Stimulated activated naive CD8-positive, alpha-beta T cell treated with anti-CD3 and anti-CD28 coated beads, Interleukin-15, Interleukin-2, amounts not matched to agents 100 ng/mL and 50 ng/mL, for 24 hours (primary cell): Measurements from ENCODE around the gene TEX53.

Experiments
- H3K27ac Mint-ChIP-seq: one replicate; pipeline ENCODE4 v1.8.0; 2021; ENCODE audit warnings: mild to moderate bottlenecking, mixed read lengths
- H3K27me3 Mint-ChIP-seq: one replicate; pipeline ENCODE4 v1.8.0; 2021; ENCODE audit warnings: mixed read lengths
- H3K36me3 Mint-ChIP-seq: one replicate; pipeline ENCODE4 v1.8.0; 2021; ENCODE audit warnings: low read depth, mixed read lengths
- H3K4me1 Mint-ChIP-seq: one replicate; pipeline ENCODE4 v1.8.0; 2021; ENCODE audit warnings: low read depth, mixed read lengths
- H3K4me3 Mint-ChIP-seq: one replicate; pipeline ENCODE4 v1.8.0; 2021; ENCODE audit warnings: mild to moderate bottlenecking, mixed read lengths
- H3K9me3 Mint-ChIP-seq: one replicate; pipeline ENCODE4 v1.8.0; 2021; ENCODE audit warnings: mixed read lengths

The TEX53 gene

DNA sequence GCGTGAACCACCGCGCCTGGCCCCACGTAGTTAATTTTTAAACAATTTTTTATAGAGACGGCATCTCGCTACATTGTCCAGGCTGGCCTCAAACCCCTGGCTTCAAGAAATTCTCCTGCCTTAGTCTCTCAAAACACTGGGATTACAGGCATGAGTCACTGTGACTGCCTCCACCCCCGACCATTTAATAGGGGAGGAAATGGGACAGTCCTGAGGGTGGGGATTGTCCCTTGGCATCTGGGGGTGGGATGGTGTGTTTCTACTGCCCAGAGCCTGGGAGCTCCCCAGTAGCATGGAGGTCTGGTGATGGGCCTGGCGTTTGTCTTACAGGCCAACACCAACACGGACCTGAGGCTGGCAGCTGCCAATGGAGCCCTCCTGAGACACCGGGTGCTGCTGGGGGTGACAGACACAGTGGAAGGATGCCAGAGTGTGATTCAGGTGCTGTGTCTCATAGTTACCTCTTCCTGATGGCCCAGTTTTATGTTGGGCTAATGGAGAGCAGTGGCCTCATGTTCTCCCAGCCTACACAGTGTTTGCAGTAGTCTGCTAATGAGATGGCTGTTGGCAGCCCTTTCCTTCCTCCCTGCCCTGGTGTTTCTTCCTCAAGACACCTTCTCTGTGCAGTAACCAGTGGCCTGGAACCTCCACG lies 24.0 kb downstream of the TEX53 start:
- Mint-ChIP-seq H3K27me3 (no peaks in the 10 kb centered on the region), H3K4me3 (no peak overlapping the region), H3K36me3 (peaks cover 59% of the 10 kb centered on the region), H3K27ac (no peak overlapping the region), H3K4me1 (no peaks in the 10 kb centered on the region), H3K9me3 (no peaks in the 10 kb centered on the region)

DNA sequence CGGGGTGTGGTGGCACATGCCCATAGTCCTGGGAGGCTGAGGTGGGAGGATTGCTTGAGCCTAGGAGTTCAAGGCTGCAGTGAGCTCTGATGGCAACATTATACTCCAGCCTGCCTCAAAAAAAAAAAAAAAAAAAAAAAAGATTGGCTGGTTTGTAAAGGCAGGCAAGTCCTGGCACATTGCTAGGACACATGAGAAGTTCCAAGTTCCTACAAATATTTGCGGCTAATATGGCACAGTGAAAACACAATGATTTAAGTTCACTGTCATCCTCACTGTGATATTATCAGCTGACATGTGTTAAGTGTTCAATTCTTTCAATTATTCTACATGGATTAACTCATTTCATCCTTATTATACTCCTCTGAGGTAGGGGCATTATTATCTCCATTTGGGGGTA lies 26.4 kb downstream of the TEX53 start:
- no peaks in the 10 kb centered on the region for H3K4me1 Mint-ChIP-seq
- H3K9me3 Mint-ChIP-seq = no peaks in the 10 kb centered on the region
- peaks cover 66% of the 10 kb centered on the region for H3K36me3 Mint-ChIP-seq
- no peak overlapping the region for H3K4me3 Mint-ChIP-seq
- no peak overlapping the region for H3K27ac Mint-ChIP-seq
- H3K27me3 Mint-ChIP-seq = no peaks in the 10 kb centered on the region

DNA sequence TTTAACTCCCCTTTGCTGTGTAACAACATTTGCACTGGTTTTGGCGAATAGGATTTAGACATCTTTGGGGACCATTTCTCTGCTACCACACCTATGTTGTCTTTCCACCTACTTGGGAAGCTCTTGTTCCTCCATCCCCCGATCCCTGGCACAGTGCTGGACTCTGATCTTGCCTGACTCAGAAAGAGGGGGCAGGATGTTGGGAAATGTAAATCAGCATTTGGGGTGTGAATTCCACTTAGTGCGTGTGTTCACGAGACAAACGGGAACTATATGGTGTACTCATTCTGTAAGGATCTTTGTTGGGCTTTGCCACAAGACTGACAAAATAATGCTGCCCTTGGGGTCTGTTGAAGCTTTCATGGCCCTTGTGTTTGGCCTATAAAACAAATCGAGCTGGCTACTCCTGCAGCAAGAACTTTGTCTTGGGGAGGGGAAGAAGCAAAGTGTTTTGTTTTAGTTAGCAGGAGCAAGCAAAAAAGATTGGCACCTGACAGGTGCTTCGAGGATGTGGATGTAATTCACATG lies 28.0 kb downstream of the TEX53 start:
- Mint-ChIP-seq H3K4me3 (no peak overlapping the region), H3K36me3 (peaks cover 63% of the 10 kb centered on the region), H3K9me3 (no peaks in the 10 kb centered on the region)

DNA sequence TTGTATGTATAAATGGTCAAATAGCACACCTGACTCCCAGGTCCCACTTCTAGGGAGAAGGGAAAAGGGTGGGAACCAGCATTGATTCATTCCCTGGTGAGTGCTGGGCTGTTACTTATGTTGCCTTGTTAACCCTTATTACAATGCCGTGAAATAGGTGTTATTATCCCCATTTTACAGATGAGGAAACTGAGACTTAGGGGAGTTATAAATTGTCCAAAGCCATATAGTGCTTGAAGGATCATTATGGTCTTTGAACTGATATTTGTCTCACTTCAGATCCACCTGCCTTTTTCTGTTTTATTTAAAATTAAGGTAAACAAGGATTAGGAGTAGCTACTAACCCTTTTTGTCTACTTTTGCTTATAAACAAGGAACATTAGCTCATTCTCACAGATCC lies 30.1 kb downstream of the TEX53 start:
- Mint-ChIP-seq H3K4me3 (no peak overlapping the region), H3K27me3 (no peaks in the 10 kb centered on the region), H3K9me3 (no peaks in the 10 kb centered on the region), H3K36me3 (peaks cover 61% of the 10 kb centered on the region), H3K27ac (no peak overlapping the region), H3K4me1 (peaks cover under 1% of the 10 kb centered on the region)

More for the DNA sequence above, 28.0 kb downstream of the TEX53 start:
- H3K27ac Mint-ChIP-seq = no peak overlapping the region
- no peaks in the 10 kb centered on the region for H3K27me3 Mint-ChIP-seq
- no peaks in the 10 kb centered on the region for H3K4me1 Mint-ChIP-seq

DNA sequence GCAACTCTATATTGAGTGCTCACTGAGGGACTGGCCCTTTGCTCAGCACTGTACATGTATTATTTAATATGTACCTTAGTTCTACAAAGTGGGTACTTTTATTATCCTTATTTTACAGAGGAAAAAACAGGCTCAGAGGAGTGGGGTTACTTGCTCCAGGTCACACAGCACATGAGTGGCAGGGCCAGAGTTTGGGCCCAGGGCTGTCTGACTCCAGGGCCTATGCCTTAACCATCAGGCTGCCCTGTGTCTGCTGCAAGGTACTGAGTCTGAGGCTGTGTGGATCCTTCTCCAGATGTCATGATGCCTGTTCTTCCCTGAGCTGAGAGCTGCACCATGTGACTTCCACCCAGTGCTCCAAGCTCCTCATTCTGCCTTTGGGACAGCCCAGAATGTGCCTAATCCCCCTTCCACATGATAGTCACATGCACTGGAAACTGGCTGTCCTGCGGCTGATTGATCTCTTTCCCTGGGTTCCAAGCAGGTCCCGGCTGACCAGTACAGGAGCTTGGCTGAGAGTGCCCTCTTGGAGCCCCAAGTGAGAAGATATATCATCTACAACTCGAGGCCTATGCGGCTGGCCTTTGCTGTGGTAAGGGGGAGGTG lies 31.1 kb downstream of the TEX53 start:
- H3K27ac Mint-ChIP-seq = no peak overlapping the region
- H3K27me3 Mint-ChIP-seq = no peaks in the 10 kb centered on the region
- H3K4me3 Mint-ChIP-seq = no peak overlapping the region
- no peaks in the 10 kb centered on the region for H3K9me3 Mint-ChIP-seq
- H3K4me1 Mint-ChIP-seq = peaks cover 6% of the 10 kb centered on the region
- H3K36me3 Mint-ChIP-seq = peaks cover 67% of the 10 kb centered on the region

DNA sequence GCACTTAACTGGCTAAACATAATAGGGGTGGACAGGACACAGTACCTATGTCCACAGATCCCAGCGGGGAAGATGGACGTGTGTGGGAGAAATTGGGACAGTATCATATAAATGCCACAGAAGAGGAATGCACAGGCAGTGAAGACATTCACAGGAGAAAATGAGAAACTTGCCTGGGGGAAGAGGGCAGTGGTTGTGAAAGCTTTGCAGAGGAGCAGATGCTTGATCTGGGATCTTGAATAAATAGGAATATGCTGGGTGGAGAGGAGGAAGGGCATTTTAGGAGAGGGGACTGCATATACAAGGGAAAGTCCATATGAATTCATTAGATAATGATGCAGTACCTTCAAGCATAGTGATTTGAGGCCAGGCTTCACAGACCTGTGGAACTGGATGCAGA lies 32.9 kb downstream of the TEX53 start:
- Mint-ChIP-seq H3K27ac (no peak overlapping the region), H3K4me1 (peaks cover 11% of the 10 kb centered on the region), H3K36me3 (peaks cover 58% of the 10 kb centered on the region), H3K27me3 (no peaks in the 10 kb centered on the region), H3K4me3 (no peak overlapping the region), H3K9me3 (no peaks in the 10 kb centered on the region)

DNA sequence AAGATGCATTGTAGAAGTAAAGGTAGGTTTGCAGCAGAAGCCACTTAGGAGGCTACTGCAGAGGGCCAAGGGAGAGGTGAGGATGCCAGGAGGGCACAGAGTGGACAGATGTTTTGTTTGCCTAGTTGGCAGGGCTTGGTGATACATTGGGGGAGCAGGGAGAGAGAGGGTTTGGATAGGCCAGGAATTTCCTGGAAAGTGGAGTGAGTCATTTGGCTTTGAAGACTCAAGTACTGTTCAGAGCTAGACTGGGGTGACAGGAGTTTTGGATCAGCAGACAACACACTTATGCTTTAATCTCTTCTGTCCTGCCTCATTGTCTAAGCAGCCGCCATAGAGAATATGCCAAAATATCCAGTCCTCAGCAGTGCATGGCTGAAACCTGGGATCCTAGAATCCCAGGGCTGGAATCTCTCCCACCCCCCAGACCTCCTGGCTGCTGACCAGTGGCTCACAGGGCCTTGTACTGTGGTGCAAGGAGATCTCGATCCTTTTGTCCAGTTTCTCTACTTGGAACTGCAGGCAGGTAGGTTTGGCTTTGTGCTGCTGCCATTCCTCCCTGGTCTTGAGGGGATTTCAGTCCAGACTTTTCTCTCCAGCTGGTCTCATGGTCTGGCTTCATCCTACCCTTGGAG lies 35.5 kb downstream of the TEX53 start:
- H3K36me3 Mint-ChIP-seq = peaks cover 55% of the 10 kb centered on the region
- peaks cover 30% of the 10 kb centered on the region for H3K4me1 Mint-ChIP-seq

DNA sequence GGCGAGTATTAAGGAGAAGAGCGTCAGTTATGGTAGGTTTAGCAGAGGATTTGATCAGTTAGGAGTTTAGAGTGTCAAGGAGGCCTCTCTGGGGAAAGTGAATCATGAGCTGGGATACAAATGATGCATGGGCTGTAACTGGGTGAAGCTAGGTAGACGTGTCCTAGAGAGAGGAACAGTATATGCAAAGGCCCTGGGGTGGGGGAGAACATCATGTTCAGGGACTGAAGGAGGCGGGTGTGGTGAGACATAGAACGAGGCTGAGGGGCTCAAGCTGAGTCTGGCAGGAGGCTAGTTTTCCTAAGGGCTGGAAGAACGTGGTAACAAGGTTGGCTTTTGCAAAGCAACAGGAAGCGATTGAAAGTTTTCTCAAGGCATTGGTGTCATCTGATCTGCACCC lies 36.0 kb downstream of the TEX53 start:
- Mint-ChIP-seq H3K27ac (no peak overlapping the region), H3K9me3 (no peaks in the 10 kb centered on the region)

More for the DNA sequence above, 35.5 kb downstream of the TEX53 start:
- no peaks in the 10 kb centered on the region for H3K9me3 Mint-ChIP-seq
- no peak overlapping the region for H3K27ac Mint-ChIP-seq
- H3K4me3 Mint-ChIP-seq = no peak overlapping the region
- H3K27me3 Mint-ChIP-seq = no peaks in the 10 kb centered on the region

DNA sequence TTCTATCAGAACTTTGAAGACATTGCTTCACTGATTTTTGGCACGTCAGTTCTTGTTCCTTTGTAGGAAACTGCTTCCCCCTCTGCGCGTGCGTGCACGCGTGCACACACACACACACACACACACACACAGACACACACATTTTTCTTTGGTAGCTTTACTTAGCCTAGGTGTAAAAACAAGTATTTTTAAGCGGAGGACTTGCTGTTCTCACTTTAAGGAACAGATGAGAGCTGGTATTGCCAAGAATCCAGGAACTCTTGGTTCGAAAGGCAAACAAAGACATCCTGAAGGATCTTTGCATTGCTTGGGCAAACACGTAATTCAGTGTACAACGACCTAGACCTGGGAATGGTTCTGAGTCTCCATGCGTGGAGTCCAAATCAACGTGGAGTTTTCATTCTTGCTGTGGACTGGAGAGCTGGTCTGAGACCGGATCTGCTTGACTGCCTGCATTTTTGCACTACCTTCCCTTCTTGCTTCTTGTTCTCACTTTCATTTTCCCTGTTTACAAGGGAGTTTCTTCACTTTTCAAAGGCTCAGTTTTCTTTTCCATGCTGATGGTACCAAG lies 38.3 kb downstream of the TEX53 start:
- Mint-ChIP-seq H3K27me3 (no peaks in the 10 kb centered on the region), H3K9me3 (no peaks in the 10 kb centered on the region), H3K4me1 (peaks cover 51% of the 10 kb centered on the region), H3K36me3 (peaks cover 50% of the 10 kb centered on the region), H3K27ac (peak overlapping the region; percentile 92), H3K4me3 (peak overlapping the region; percentile 78)

More for the DNA sequence above, 36.0 kb downstream of the TEX53 start:
- Mint-ChIP-seq H3K36me3 (peaks cover 56% of the 10 kb centered on the region), H3K4me1 (peaks cover 35% of the 10 kb centered on the region), H3K27me3 (no peaks in the 10 kb centered on the region), H3K4me3 (no peak overlapping the region)

DNA sequence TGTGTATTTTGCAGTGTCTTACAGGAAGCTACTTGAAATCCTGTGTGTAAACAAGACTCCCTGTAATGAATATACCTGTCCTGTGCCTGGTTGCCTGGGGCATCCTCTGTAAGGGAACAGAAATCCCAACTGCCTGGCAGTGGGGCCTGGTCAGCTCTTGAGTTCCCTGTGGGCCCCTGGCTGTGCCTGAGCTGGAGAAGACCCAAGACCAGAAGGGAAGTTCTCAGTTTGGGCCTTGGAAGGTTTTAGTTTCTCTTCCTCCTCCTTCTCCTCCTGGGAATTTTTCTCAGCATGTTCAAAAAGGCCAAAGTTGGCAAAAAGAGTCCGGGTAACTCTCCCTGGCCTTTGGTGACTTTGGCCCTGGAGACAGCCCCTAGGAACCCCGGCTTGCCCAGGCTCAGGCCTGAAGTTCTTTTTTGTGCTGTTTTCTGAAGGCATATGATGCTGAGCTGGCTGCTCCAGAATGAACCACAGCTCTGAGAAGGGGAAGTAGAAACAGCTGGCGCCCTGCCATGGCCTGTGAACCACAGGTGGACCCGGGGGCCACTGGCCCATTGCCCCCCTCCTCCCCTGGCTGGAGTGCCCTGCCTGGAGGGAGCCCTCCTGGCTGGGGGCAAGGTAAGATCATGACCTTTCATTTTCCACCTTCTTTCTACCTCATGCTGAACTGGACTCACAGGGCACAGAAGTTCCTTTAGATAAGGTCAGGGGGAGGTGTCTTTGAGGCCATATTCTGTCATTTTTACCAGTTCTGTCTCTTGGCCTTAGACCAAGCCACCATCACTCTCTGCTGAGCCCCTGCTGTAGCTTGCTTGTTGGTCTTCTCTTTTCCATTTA lies 40.7 kb downstream of the TEX53 start:
- H3K4me1 Mint-ChIP-seq = peaks cover 71% of the 10 kb centered on the region
- H3K4me3 Mint-ChIP-seq = peak overlapping the region; percentile 52
- peak overlapping the region; percentile 92 for H3K27ac Mint-ChIP-seq
- H3K9me3 Mint-ChIP-seq = no peaks in the 10 kb centered on the region
- no peaks in the 10 kb centered on the region for H3K27me3 Mint-ChIP-seq
- peaks cover 42% of the 10 kb centered on the region for H3K36me3 Mint-ChIP-seq

DNA sequence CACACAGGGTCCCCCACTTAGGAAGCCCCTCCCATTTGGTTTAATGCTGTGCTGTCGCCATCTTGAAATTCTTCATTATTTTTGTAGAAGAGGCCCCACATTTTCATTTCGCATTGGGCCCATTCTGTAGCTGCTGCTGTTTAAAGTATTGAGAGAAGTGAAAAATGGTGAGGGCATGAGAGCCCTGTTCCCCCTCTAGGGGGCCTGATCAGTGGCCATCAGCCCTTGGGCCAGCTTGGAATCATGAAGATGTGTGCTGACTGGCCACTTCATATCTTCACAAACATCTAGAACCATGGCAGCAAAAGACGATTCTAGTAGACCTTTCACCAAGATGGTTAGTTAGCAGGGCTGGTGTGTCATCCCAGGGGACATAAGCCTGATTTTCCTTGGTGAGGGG lies 43.2 kb downstream of the TEX53 start:
- no peaks in the 10 kb centered on the region for H3K9me3 Mint-ChIP-seq
- no peak overlapping the region for H3K4me3 Mint-ChIP-seq
- peaks cover 31% of the 10 kb centered on the region for H3K36me3 Mint-ChIP-seq
- H3K27ac Mint-ChIP-seq = no peak overlapping the region
- peaks cover 74% of the 10 kb centered on the region for H3K4me1 Mint-ChIP-seq
- no peaks in the 10 kb centered on the region for H3K27me3 Mint-ChIP-seq

DNA sequence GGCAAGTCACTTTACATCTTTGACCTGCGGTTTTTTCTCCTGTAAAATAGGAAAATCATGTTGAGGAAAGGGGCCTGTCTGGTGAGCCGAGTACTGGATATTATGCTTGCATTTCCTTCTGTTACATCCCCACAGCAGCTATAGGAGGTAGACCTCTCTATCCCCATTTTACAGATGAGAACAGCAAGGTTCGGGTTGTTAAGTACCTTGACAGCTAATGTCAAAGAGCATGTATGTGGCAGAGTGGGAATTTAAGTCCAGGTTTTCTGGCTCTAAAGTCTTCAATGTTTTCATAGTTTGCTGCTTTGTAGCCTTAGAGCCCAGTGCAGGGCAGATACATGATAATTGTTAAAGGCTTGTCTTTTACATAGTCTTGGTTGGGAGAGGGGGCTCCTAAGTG lies 43.7 kb downstream of the TEX53 start:
- no peak overlapping the region for H3K4me3 Mint-ChIP-seq
- H3K27ac Mint-ChIP-seq = peak overlapping the region; percentile 81
- no peaks in the 10 kb centered on the region for H3K9me3 Mint-ChIP-seq
- H3K27me3 Mint-ChIP-seq = no peaks in the 10 kb centered on the region
- H3K36me3 Mint-ChIP-seq = peaks cover 26% of the 10 kb centered on the region
- H3K4me1 Mint-ChIP-seq = peaks cover 72% of the 10 kb centered on the region

DNA sequence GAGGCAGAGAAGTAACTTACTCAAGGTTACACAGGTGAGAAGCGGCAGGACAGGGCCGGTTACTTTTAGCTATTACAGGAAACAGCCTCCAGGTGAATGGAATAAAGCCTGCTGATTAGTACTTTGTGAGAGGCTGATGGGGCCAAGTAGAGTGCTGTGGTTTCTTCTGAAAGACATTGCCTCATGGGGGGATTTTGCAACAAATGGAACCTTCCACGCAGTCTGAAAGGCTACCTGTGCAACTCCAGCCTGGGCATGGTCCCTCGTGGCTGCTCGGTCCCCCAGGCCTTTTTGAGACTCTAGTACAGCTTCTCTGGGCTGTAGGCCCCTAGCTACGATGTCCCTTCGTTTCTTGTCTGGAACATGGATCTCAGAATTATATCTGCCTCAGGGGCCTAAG lies 44.5 kb downstream of the TEX53 start:
- H3K4me1 Mint-ChIP-seq = peaks cover 70% of the 10 kb centered on the region
- no peaks in the 10 kb centered on the region for H3K27me3 Mint-ChIP-seq
- H3K27ac Mint-ChIP-seq = peak overlapping the region; percentile 85
- H3K9me3 Mint-ChIP-seq = no peaks in the 10 kb centered on the region
- peaks cover 19% of the 10 kb centered on the region for H3K36me3 Mint-ChIP-seq
- H3K4me3 Mint-ChIP-seq = peak overlapping the region; percentile 91

DNA sequence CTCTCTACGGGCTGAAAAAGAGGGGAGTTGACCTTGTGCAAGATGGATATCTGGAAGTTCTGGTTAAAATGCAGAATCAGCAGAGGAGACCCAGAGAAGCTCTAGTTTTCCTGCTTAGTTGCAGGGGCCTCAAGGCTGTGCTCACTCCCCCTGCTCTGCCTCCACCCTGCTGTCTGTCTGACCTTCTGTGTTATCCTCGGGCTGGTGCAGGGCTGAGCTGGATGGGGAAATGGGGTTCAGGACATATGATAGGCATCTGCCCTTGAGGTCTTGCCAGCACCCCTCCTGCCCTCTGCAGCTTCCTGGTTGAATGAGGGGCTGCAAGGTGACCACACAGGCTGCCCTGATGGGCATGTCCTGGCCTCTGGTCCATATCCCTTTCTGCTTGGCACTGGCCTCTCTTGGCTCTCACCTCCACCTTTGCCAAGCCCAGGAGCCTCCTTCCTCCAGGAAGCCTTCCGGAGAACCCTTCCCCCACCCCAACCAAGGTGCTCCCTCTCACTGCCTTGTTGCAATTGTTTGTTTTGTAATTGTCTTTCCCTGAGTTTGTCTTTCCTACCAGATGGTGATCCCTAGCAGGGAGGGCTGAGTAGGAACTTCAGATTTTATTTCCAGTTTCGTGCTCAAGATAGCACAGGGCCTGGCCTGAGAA lies 45.2 kb downstream of the TEX53 start:
- H3K27me3 Mint-ChIP-seq = no peaks in the 10 kb centered on the region
- peaks cover 73% of the 10 kb centered on the region for H3K4me1 Mint-ChIP-seq
- peak overlapping the region; percentile 91 for H3K4me3 Mint-ChIP-seq
- peaks cover 18% of the 10 kb centered on the region for H3K36me3 Mint-ChIP-seq
- H3K9me3 Mint-ChIP-seq = no peaks in the 10 kb centered on the region
- H3K27ac Mint-ChIP-seq = peak overlapping the region; percentile 85
